Breast epithelium (tissue), 4 donors: Measurements from ENCODE around the gene SFMBT2. TPM values are rescaled to one million over a fixed set of nuclear protein-coding genes. Genes with fewer than 3 reads are reported as not detected.
"Not testable (repeated sequence)": the region's sequence is repeated elsewhere in the genome, so short reads cannot be mapped to it uniquely, and the experiment has no call there.

Experiments used
- DNase-seq, 2 donors: peaks; one replicate each; pipeline ENCODE4 v3.0.0-alpha.2; 2019; ENCODE audit warnings: low spot score in 2 of 2
- H3K27ac ChIP-seq, 2 donors: fragments of 200-600 bp; sonication (generic) in 1 of 2; one replicate each; pipeline ENCODE4 v1.5.1; 2016 to 2019; ENCODE audit warnings: mild to moderate bottlenecking in 1 of 2
- H3K27me3 ChIP-seq, 2 donors: fragments of 200-600 bp; sonication (generic) in 1 of 2; one replicate each; pipeline versions ENCODE4 v1.5.1 to v1.6.0; 2017 to 2019; ENCODE audit warnings: control low read depth in 1 of 2, mild to moderate bottlenecking in 1 of 2
- H3K36me3 ChIP-seq: fragments of 200-600 bp; one replicate; pipeline ENCODE4 v1.5.1; 2019
- H3K4me1 ChIP-seq, 2 donors: fragments of 200-600 bp; sonication (generic); one replicate each; pipeline ENCODE4 v1.5.1; 2016 to 2019; ENCODE audit warnings: control low read depth in 1 of 2
- H3K4me3 ChIP-seq, 3 donors: fragments of 200-600 bp; sonication (generic); 1 replicate in 2 of 3; 2 replicates in 1 of 3; pipeline ENCODE4 v1.5.1; 2016 to 2019; ENCODE audit warnings: mild to moderate bottlenecking in 3 of 3, moderate library complexity in 2 of 3
- H3K9me3 ChIP-seq, 2 donors: fragments of 200-600 bp; sonication (generic) in 1 of 2; one replicate each; pipeline ENCODE4 v1.5.1; 2016 to 2019; ENCODE audit warnings: control low read depth in 1 of 2
- CTCF ChIP-seq, 3 donors: fragments of 450-650 bp; IDR thresholded peaks; one replicate each; pipeline ENCODE4 v1.5.1; 2016 to 2017; ENCODE audit warnings: antibody characterized with exemption in 3 of 3, mild to moderate bottlenecking in 3 of 3, moderate library complexity in 3 of 3
- POLR2A ChIP-seq: fragments of 450-650 bp; IDR thresholded peaks from one replicate; pipeline ENCODE4 v1.6.1; 2016; ENCODE audit warnings: antibody characterized with exemption, mild to moderate bottlenecking, moderate library complexity
- POLR2AphosphoS5 ChIP-seq, 3 donors: sonication (generic); formaldehyde crosslinking; IDR thresholded peaks; one replicate each; pipeline ENCODE4 v1.6.1; 2017; ENCODE audit warnings: antibody characterized with exemption in 3 of 3
- intact Hi-C: fragments of 100-400 bp; cut with DNase I; formaldehyde crosslinking; loops from one replicate; pipeline ENCODE4 v1.15.1; 2023; ENCODE audit warnings: low total_unique reads
- total RNA-seq, 3 donors: library from RNA; depleted of rRNA; stranded (reverse); fragments of >200 nt; gene quantifications; one replicate each; pipeline ENCODE4 v1.1.0, GENCODE V29; 2016

The SFMBT2 gene
- total RNA-seq, 3 donors from 2014 or later: 3.5 to 32.8 (median 22.8) TPM

- no peak for TF ChIP-seq POLR2AphosphoS5 (IDR thresholded peaks at IDR 0.05)
- no peak for TF ChIP-seq CTCF (IDR thresholded peaks at IDR 0.05)
- no peak for TF ChIP-seq POLR2A
- intact Hi-C loops: no loop called here
- Histone ChIP-seq H3K4me1 (no peaks in the 10 kb centered on the region), H3K27ac (no peak overlapping the region), H3K4me3 (no peak overlapping the region), H3K36me3 (no peaks in the 10 kb centered on the region), H3K9me3 (peaks cover 3 to 8% of the 10 kb centered on the region in 2 donors), H3K27me3 (no peaks in the 10 kb centered on the region)
- no peak for DNase-seq
Measured at GRCh38 chr10:7304110-7304509, 106.7 kb downstream of the SFMBT2 start.

GRCh38 chr10:7302930-7303557, 107.8 kb downstream of the SFMBT2 start:
- H3K27me3 ChIP-seq: no peaks in the 10 kb centered on the region
- no peaks in the 10 kb centered on the region for H3K36me3 ChIP-seq
- H3K27ac ChIP-seq: no peak overlapping the region
- H3K9me3 ChIP-seq: peaks cover 0 to 8% of the 10 kb centered on the region in 2 donors
- no peak overlapping the region for H3K4me3 ChIP-seq
- intact Hi-C loops: no loop called here
- TF ChIP-seq POLR2AphosphoS5 (IDR thresholded peaks at IDR 0.05) (no peak), POLR2A (no peak)
- no peaks in the 10 kb centered on the region for H3K4me1 ChIP-seq
- DNase-seq: no peak

- TF ChIP-seq POLR2A: no peak
- TF ChIP-seq CTCF (IDR thresholded peaks at IDR 0.05): no peak
- TF ChIP-seq POLR2AphosphoS5 (IDR thresholded peaks at IDR 0.05): no peak
- Histone ChIP-seq H3K9me3 (peaks cover 0 to 8% of the 10 kb centered on the region in 2 donors), H3K4me3 (no peak overlapping the region), H3K27me3 (no peaks in the 10 kb centered on the region), H3K4me1 (no peaks in the 10 kb centered on the region), H3K27ac (no peak overlapping the region), H3K36me3 (no peaks in the 10 kb centered on the region)
- intact Hi-C loops: no loop called here
- DNase-seq: no peak
Measured at GRCh38 chr10:7302392-7302906, 108.4 kb downstream of the SFMBT2 start.

- H3K9me3 ChIP-seq: no peaks in the 10 kb centered on the region
- DNase-seq: no peak
- no peaks in the 10 kb centered on the region for H3K27me3 ChIP-seq
- H3K36me3 ChIP-seq: no peaks in the 10 kb centered on the region
- intact Hi-C loops: no loop called here
- H3K4me3 ChIP-seq: no peak overlapping the region
- no peak overlapping the region for H3K27ac ChIP-seq
- no peaks in the 10 kb centered on the region for H3K4me1 ChIP-seq
- no peak for TF ChIP-seq POLR2A
- TF ChIP-seq CTCF (IDR thresholded peaks at IDR 0.05): no peak
- no peak for TF ChIP-seq POLR2AphosphoS5 (IDR thresholded peaks at IDR 0.05)
Measured at GRCh38 chr10:7301006-7301778, 109.6 kb downstream of the SFMBT2 start.

- DNase-seq: no peak
- Histone ChIP-seq H3K36me3 (no peaks in the 10 kb centered on the region), H3K9me3 (no peaks in the 10 kb centered on the region), H3K4me1 (no peaks in the 10 kb centered on the region), H3K4me3 (no peak overlapping the region), H3K27ac (no peak overlapping the region), H3K27me3 (no peaks in the 10 kb centered on the region)
- intact Hi-C loops: no loop called here
- TF ChIP-seq POLR2A (no peak), CTCF (IDR thresholded peaks at IDR 0.05) (no peak), POLR2AphosphoS5 (IDR thresholded peaks at IDR 0.05) (no peak)
Measured at GRCh38 chr10:7300384-7300971, 110.4 kb downstream of the SFMBT2 start.

GRCh38 chr10:7299601-7300325, 111.1 kb downstream of the SFMBT2 start:
- intact Hi-C loops, H3K9me3 ChIP-seq, H3K4me3 ChIP-seq, H3K36me3 ChIP-seq, H3K27me3 ChIP-seq, H3K4me1 ChIP-seq, DNase-seq, H3K27ac ChIP-seq: not testable (repeated sequence)
